H1 (cell line): Measurements from ENCODE around the gene MYH9. TPM values are rescaled to one million over a fixed set of nuclear protein-coding genes. Genes with fewer than 3 reads are reported as not detected.

Experiments used
- CEBPB ChIP-seq: IDR thresholded peaks from 2 replicates; pipeline ENCODE4 v1.6.1; 2012; ENCODE audit warnings: low read depth, low read length
- KDM5A ChIP-seq: fragments of 200-600 bp; IDR thresholded peaks from 2 replicates; pipeline ENCODE4 v1.7.1; 2012; ENCODE audit warnings: mild to moderate bottlenecking, low read length, inconsistent platforms, mixed read lengths
- RFX5 ChIP-seq: IDR thresholded peaks from 2 replicates; pipeline ENCODE4 v1.6.1; 2011; ENCODE audit warnings: low read depth, low read length, improper control_type of control experiment, borderline replicate concordance
- TAF1 ChIP-seq: IDR thresholded peaks from 2 replicates; pipeline ENCODE4 v1.6.1; 2011; ENCODE audit warnings: mild to moderate bottlenecking, low read depth, low read length
- microRNA-seq, 2 experiments: library from miRNA; unstranded; fragments of <30 nt; microRNA quantifications; one replicate each; pipeline versions ENCODE4 to v1.2.0, GENCODE V29; 2016 to 2020; ENCODE audit warnings: borderline microRNAs expressed in 2 of 2, borderline number of aligned reads in 2 of 2, borderline replicate concordance in 1 of 2
- polyA plus RNA-seq, 7 experiments: library from polyadenylated mRNA; depleted of rRNA in 3 of 7; stranded (reverse) in 5 of 7; unstranded in 2 of 7; fragments of >200 nt in 5 of 7; fragments of 200-250 nt in 2 of 7; gene quantifications; 1 replicate in 5 of 7; 2 replicates in 1 of 7; 4 replicates in 1 of 7; pipeline versions ENCODE4 v1.2.1 to v1.2.3, GENCODE V29; 2011 to 2013; ENCODE audit warnings: missing spikeins in 2 of 7, mixed read lengths in 2 of 7
- small RNA-seq: library from polyadenylated mRNA; stranded (forward); fragments of <200 nt; extraction: miRNeasy Mini kit (QIAGEN cat#:217004); gene quantifications from one replicate; pipeline ENCODE3, GENCODE V24; 2013; ENCODE audit not compliant: insufficient read depth
- total RNA-seq: library from RNA; stranded (reverse); fragmentation: NEBNext Ultra II Directional; extraction: Animal tissue kit (Norgen Biotek cat#: 25700); gene quantifications from 2 replicates; pipeline ENCODE4 v1.2.1, GENCODE V29; 2021

MYH9 gene
- total and polyA plus RNA-seq, 2 of the 8 experiments (the other 6 are each of a cell fraction or from before 2014, with no cell fraction given): 24.9 to 322 TPM

DNA sequence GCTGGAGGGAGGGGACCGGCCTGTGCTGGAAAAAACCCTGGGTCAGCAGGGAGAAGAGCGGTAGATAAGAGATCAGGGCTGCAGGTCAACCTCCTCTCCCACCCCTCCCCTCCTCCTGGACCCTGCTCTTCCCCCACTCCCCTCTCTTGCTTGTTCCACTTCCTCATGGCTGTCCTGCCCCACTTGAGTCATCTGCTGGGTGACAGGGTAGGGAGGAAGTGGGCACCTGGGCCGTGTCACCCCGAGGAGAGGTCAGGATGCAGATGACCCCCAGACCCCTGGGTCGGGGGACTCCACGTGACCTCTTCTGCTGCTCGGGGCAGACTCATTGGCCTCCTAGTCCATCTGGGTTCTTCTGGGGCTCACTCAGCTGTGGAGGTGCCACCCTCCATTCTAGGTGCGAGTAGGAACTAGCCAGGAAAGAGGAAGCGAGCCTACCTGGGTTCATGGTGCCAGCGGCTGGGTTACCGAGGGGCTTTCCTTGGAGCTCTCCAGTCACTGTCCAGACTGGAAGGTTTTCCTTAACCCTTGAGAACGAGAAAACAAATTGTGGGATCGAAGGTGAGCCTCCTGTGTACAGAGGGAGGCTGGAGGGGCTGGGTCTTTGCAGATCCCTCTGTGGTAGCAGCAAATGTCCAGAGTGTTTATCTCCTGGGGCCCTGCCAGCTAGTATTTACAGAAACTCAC, 154.9 kb downstream of the MYH9 start (continued):
- TF ChIP-seq CEBPB (no peak), RFX5 (no peak), KDM5A (no peak), TAF1 (no peak)

Small RNA genes lying within 50 kb of the gene (microRNA-seq; reads per million reads assigned to microRNA genes)
- gene MIR6819: 0 to 0.20 reads per million in 2 experiments

Small RNA genes lying within 50 kb of the gene (small RNA-seq; reads per million reads assigned to genes)
- gene MIR6819: not detected

Other genes starting within 250 kb of the MYH9 start
- gene APOL3, start 227.2 kb downstream of the MYH9 start, total RNA-seq: not detected in 2 replicates
- 0.11 and 0.12 TPM in 2 replicates for gene APOL3, start 227.2 kb downstream of the MYH9 start, polyA plus RNA-seq (2011; rRNA removed)
- not detected in 2 replicates for gene APOL4, start 186.2 kb downstream of the MYH9 start, total RNA-seq
- gene APOL4, start 186.2 kb downstream of the MYH9 start, polyA plus RNA-seq (2011; rRNA removed): 0.02 TPM in 1 of 2 replicates, not detected in the other
- 11.0 and 12.0 TPM in 2 replicates for gene APOL2, start 148.4 kb downstream of the MYH9 start, total RNA-seq
- gene APOL2, start 148.4 kb downstream of the MYH9 start, polyA plus RNA-seq (2011; rRNA removed): 7.8 and 8.1 TPM in 2 replicates
- gene APOL1, start 134.8 kb downstream of the MYH9 start, total RNA-seq: not detected in 2 replicates
- not detected in 2 replicates for gene APOL1, start 134.8 kb downstream of the MYH9 start, polyA plus RNA-seq (2011; rRNA removed)
- gene TXN2, start 93.7 kb upstream of the MYH9 start, total RNA-seq: 47.5 and 53.8 TPM in 2 replicates
- gene TXN2, start 93.7 kb upstream of the MYH9 start, polyA plus RNA-seq (2011; rRNA removed): 116 and 124 TPM in 2 replicates
- gene FOXRED2, start 119.1 kb upstream of the MYH9 start, total RNA-seq: 27.8 and 31.5 TPM in 2 replicates
- 11.5 and 17.1 TPM in 2 replicates for gene FOXRED2, start 119.1 kb upstream of the MYH9 start, polyA plus RNA-seq (2011; rRNA removed)
- 195 and 196 TPM in 2 replicates for gene EIF3D, start 141.2 kb upstream of the MYH9 start, total RNA-seq
- gene EIF3D, start 141.2 kb upstream of the MYH9 start, polyA plus RNA-seq (2011; rRNA removed): 329 and 408 TPM in 2 replicates